Muscle of arm (tissue), 12 donors: Measurements from ENCODE around the gene ARHGAP29. TPM values are rescaled to one million over a fixed set of nuclear protein-coding genes. Genes with fewer than 3 reads are reported as not detected.

Source experiments
- DNase-seq: peaks from one replicate; pipeline ENCODE4 v3.0.0-alpha.2; 2013
- polyA plus RNA-seq, 12 donors: library from polyadenylated mRNA; unstranded; fragments of 120-200 nt; gene quantifications; one replicate each; pipeline ENCODE4 v1.2.1, GENCODE V29; 2013; ENCODE audit not compliant: insufficient read length in 12 of 12

The ARHGAP29 gene
- polyA plus RNA-seq, 12 donors = 31.9 to 61.5 (median 50.9) TPM; not detected in 1

GRCh38 chr1:94239051-94239450 is 1.7 kb upstream of the ARHGAP29 start:
- DNase-seq = no peak

- DNase-seq = peak; percentile 53
These were observed 624 bp downstream of the ARHGAP29 start for GRCh38 chr1:94236630-94237290.

- DNase-seq = peak; percentile 68
These were observed 1.3 kb downstream of the ARHGAP29 start for GRCh38 chr1:94236013-94236491.

GRCh38 chr1:94235189-94236012 is 2.0 kb downstream of the ARHGAP29 start:
- DNase-seq = peak; percentile 45

- DNase-seq = no peak
These were observed 2.8 kb downstream of the ARHGAP29 start for GRCh38 chr1:94234615-94235014.

- no peak for DNase-seq
These were observed 5.6 kb downstream of the ARHGAP29 start for GRCh38 chr1:94231746-94232145.

- DNase-seq = no peak
These were observed 6.5 kb downstream of the ARHGAP29 start for GRCh38 chr1:94230920-94231319.

- DNase-seq = no peak
These were observed 8.6 kb downstream of the ARHGAP29 start for GRCh38 chr1:94228640-94229375.

GRCh38 chr1:94227624-94228023 is 9.8 kb downstream of the ARHGAP29 start:
- no peak for DNase-seq

- no peak for DNase-seq
These were observed 11.5 kb downstream of the ARHGAP29 start for GRCh38 chr1:94225845-94226244.

GRCh38 chr1:94218332-94218731 is 19.1 kb downstream of the ARHGAP29 start:
- DNase-seq = no peak

GRCh38 chr1:94215955-94216354 is 21.4 kb downstream of the ARHGAP29 start:
- DNase-seq = no peak

GRCh38 chr1:94209982-94210381 is 27.4 kb downstream of the ARHGAP29 start:
- no peak for DNase-seq

GRCh38 chr1:94209425-94209824 is 28.0 kb downstream of the ARHGAP29 start:
- no peak for DNase-seq

- DNase-seq = no peak
These were observed 29.7 kb downstream of the ARHGAP29 start for GRCh38 chr1:94207695-94208094.

GRCh38 chr1:94205639-94206038 is 31.7 kb downstream of the ARHGAP29 start:
- no peak for DNase-seq

- DNase-seq = no peak
These were observed 35.1 kb downstream of the ARHGAP29 start for GRCh38 chr1:94202241-94202640.

GRCh38 chr1:94199398-94199797 is 38.0 kb downstream of the ARHGAP29 start:
- no peak for DNase-seq

- DNase-seq = no peak
These were observed 43.1 kb downstream of the ARHGAP29 start for GRCh38 chr1:94194079-94194865.

GRCh38 chr1:94193128-94193527 is 44.3 kb downstream of the ARHGAP29 start:
- no peak for DNase-seq

GRCh38 chr1:94191216-94191615 is 46.2 kb downstream of the ARHGAP29 start:
- DNase-seq = no peak

GRCh38 chr1:94186946-94187345 is 50.4 kb downstream of the ARHGAP29 start:
- no peak for DNase-seq
